ENCODE measurements around the gene MED8.

MED8 gene

DNA sequence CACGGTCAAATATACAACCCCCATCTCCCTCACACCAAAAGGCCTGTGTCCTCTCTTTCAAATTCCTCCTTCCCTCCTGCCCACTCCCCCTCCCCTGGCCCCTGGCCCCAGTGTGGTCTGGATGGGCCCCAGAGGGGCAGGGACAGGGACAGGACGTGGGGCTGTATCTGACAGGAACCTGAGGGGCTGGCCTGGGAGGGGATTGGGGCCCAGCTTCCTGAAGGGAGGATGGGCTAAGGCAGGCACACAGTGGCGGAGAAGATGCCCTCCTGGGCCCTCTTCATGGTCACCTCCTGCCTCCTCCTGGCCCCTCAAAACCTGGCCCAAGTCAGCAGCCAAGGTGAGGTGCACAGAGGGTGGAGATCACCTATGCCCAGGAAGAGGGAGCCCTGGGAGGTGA, 52.0 kb downstream of the MED8 start, which contains the start of gene MPL:
Gene MPL, plus strand, starts transcription at position 231 of the 400 bp plus-strand sequence. Its CDS starts 31 bp downstream, at position 262.
- DNase-seq = no peak
- in situ Hi-C loops (cut with HindIII; ENCODE audit: low pct_ligation_motif_present, low sequenced_read_pairs) = no loop called here
- Histone ChIP-seq H3K36me3 (replicated peaks) (no peaks in the 10 kb centered on the region), H3K4me3 (ENCODE audit: low read depth, low read length) (no peak within 1 kb of the TSS), H3K27ac (no peak within 1 kb of the TSS), H3K27me3 (replicated peaks) (no peaks in the 10 kb centered on the region)
- TF ChIP-seq, protein P1, sequence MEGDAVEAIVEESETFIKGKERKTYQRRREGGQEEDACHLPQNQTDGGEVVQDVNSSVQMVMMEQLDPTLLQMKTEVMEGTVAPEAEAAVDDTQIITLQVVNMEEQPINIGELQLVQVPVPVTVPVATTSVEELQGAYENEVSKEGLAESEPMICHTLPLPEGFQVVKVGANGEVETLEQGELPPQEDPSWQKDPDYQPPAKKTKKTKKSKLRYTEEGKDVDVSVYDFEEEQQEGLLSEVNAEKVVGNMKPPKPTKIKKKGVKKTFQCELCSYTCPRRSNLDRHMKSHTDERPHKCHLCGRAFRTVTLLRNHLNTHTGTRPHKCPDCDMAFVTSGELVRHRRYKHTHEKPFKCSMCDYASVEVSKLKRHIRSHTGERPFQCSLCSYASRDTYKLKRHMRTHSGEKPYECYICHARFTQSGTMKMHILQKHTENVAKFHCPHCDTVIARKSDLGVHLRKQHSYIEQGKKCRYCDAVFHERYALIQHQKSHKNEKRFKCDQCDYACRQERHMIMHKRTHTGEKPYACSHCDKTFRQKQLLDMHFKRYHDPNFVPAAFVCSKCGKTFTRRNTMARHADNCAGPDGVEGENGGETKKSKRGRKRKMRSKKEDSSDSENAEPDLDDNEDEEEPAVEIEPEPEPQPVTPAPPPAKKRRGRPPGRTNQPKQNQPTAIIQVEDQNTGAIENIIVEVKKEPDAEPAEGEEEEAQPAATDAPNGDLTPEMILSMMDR (IDR thresholded peaks at IDR 0.05; ENCODE audit: low read depth, low read length, missing control alignments) = no peak

DNA sequence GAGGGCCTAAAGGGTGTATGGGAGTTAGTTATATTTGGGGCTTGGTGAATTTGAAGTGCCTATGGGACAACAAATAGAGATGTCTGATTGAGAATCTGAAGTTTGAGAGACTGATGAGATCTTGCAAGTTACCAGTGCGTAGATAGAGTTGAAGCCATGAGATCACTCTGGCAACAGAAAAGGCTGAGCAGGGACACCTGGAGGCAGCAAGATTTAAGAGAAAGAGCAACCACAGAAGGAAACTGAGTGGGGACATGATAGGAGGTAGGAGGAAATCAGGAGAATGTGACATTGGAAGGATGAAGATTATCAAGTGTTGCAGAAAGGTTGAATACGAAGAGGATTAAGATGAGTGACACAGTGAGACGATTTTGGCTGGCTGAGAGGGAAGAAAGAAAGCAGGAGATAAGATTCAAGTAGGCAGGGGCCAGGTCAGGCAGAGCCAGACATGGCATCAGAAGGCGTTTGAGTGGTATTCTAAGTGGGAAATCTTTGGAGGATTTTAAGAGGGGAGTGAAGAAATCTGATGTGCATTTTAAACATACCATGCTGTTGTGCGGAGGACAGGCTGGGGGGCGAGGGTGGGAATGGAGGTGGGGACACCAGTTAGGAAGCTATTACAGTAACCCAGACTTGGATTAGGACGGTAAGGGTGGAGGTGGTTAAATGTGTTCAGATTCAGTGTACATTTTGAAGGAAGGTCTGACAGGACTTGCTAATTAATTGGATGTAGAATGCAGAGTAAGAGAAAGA, 55.0 kb downstream of the MED8 start:
- H3K36me3 ChIP-seq (replicated peaks) = no peaks in the 10 kb centered on the region
- H3K4me3 ChIP-seq (ENCODE audit: low read depth, low read length) = no peak overlapping the region
- TF ChIP-seq, protein P1 (IDR thresholded peaks at IDR 0.05; ENCODE audit: low read depth, low read length, missing control alignments) = no peak
- in situ Hi-C loops (cut with HindIII; ENCODE audit: low pct_ligation_motif_present, low sequenced_read_pairs) = no loop called here
- DNase-seq = no peak
- no peaks in the 10 kb centered on the region for H3K27me3 ChIP-seq (replicated peaks)
- H3K27ac ChIP-seq = no peak overlapping the region

All from brain microvascular endothelial cell (primary cell).